WTC11 (cell line): ENCODE data around the gene BMPR2.

Experiments
- JUN ChIP-seq: sonication (generic); formaldehyde crosslinking; IDR thresholded peaks from 2 replicates; pipeline ENCODE4 v1.8.0; 2023; ENCODE audit warnings: mild to moderate bottlenecking, missing genetic modification reagents
- NFYB ChIP-seq: sonication (generic); formaldehyde crosslinking; conservative IDR thresholded peaks from 2 replicates; pipeline ENCODE4 v1.8.0; 2022; ENCODE audit warnings: low read depth, missing genetic modification reagents
- RELA ChIP-seq: sonication (generic); formaldehyde crosslinking; IDR thresholded peaks from 2 replicates; pipeline ENCODE4 v1.8.1; 2022; ENCODE audit warnings: missing genetic modification reagents, mild to moderate bottlenecking, borderline replicate concordance
- SP1 ChIP-seq: sonication (generic); formaldehyde crosslinking; conservative IDR thresholded peaks from 2 replicates; pipeline ENCODE4 v1.8.1; 2022; ENCODE audit warnings: missing genetic modification reagents
- ZNF423 ChIP-seq: fragments of 250-450 bp; sonication (Bioruptor Pico); IDR thresholded peaks from 2 replicates; pipeline ENCODE4 v2.1.2; 2022; ENCODE audit warnings: mild to moderate bottlenecking, moderate library complexity
- TF ChIP-seq, protein P1 (sequence below): fragments of 200-600 bp; IDR thresholded peaks from 2 replicates; pipeline ENCODE4 v1.8.0; 2022; ENCODE audit warnings: antibody characterized with exemption
- TF ChIP-seq, protein P2 (sequence below): sonication (generic); formaldehyde crosslinking; conservative IDR thresholded peaks from 2 replicates; pipeline ENCODE4 v1.8.1; 2022; ENCODE audit warnings: mild to moderate bottlenecking, missing genetic modification reagents
- TF ChIP-seq, protein P3 (sequence below): sonication (generic); formaldehyde crosslinking; IDR thresholded peaks from 2 replicates; pipeline ENCODE4 v1.8.1; 2023; ENCODE audit warnings: mild to moderate bottlenecking, missing genetic modification reagents

DNA sequence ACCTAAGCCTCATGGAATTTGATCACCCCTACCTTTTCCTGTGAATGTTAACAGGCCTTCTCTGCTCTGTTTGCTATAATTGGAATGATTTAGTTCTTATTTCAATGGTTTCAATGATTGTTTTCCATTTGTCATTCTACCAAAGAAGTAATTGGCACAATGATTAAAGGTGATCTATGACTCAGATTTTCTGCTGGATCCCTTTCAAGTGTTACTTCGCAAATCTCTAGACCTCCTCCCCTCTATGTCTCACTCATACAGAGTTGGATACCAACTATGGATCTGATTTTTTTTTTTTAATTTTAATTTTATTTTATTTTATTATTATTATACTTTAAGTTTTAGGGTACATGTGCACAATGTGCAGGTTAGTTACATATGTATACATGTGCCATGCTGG, 229.0 kb downstream of the BMPR2 start:
- TF ChIP-seq SP1 (CRISPR knock-in tag) = no peak
- no peak for TF ChIP-seq NFYB (CRISPR knock-in tag)
- TF ChIP-seq, protein P1, sequence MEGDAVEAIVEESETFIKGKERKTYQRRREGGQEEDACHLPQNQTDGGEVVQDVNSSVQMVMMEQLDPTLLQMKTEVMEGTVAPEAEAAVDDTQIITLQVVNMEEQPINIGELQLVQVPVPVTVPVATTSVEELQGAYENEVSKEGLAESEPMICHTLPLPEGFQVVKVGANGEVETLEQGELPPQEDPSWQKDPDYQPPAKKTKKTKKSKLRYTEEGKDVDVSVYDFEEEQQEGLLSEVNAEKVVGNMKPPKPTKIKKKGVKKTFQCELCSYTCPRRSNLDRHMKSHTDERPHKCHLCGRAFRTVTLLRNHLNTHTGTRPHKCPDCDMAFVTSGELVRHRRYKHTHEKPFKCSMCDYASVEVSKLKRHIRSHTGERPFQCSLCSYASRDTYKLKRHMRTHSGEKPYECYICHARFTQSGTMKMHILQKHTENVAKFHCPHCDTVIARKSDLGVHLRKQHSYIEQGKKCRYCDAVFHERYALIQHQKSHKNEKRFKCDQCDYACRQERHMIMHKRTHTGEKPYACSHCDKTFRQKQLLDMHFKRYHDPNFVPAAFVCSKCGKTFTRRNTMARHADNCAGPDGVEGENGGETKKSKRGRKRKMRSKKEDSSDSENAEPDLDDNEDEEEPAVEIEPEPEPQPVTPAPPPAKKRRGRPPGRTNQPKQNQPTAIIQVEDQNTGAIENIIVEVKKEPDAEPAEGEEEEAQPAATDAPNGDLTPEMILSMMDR = no peak
- TF ChIP-seq, protein P2, sequence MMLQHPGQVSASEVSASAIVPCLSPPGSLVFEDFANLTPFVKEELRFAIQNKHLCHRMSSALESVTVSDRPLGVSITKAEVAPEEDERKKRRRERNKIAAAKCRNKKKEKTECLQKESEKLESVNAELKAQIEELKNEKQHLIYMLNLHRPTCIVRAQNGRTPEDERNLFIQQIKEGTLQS (CRISPR knock-in tag) = no peak
- TF ChIP-seq RELA (CRISPR knock-in tag) = no peak
- TF ChIP-seq, protein P3, sequence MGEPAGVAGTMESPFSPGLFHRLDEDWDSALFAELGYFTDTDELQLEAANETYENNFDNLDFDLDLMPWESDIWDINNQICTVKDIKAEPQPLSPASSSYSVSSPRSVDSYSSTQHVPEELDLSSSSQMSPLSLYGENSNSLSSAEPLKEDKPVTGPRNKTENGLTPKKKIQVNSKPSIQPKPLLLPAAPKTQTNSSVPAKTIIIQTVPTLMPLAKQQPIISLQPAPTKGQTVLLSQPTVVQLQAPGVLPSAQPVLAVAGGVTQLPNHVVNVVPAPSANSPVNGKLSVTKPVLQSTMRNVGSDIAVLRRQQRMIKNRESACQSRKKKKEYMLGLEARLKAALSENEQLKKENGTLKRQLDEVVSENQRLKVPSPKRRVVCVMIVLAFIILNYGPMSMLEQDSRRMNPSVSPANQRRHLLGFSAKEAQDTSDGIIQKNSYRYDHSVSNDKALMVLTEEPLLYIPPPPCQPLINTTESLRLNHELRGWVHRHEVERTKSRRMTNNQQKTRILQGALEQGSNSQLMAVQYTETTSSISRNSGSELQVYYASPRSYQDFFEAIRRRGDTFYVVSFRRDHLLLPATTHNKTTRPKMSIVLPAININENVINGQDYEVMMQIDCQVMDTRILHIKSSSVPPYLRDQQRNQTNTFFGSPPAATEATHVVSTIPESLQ (CRISPR knock-in tag) = no peak
- no peak for TF ChIP-seq JUN (CRISPR knock-in tag)
- TF ChIP-seq ZNF423 (CRISPR knock-in tag) = no peak
